RCC 7860 (cell line): ENCODE data around the gene XRCC5.
A peak's percentile ranks its signal among the peaks of the same experiment; 100 is the strongest.
"Not testable (repeated sequence)": the region's sequence is repeated elsewhere in the genome, so short reads cannot be mapped to it uniquely, and the experiment has no call there.

ENCODE experiments used
- DNase-seq: peaks from one replicate; pipeline ENCODE4 v3.0.0-alpha.2; 2015; ENCODE audit warnings: low spot score
- FAIRE-seq: peaks from 2 replicates; lab custom pipeline; 2012; peaks lifted over from hg19 to GRCh38; lab: Jason Lieb, UNC

The XRCC5 gene

DNA sequence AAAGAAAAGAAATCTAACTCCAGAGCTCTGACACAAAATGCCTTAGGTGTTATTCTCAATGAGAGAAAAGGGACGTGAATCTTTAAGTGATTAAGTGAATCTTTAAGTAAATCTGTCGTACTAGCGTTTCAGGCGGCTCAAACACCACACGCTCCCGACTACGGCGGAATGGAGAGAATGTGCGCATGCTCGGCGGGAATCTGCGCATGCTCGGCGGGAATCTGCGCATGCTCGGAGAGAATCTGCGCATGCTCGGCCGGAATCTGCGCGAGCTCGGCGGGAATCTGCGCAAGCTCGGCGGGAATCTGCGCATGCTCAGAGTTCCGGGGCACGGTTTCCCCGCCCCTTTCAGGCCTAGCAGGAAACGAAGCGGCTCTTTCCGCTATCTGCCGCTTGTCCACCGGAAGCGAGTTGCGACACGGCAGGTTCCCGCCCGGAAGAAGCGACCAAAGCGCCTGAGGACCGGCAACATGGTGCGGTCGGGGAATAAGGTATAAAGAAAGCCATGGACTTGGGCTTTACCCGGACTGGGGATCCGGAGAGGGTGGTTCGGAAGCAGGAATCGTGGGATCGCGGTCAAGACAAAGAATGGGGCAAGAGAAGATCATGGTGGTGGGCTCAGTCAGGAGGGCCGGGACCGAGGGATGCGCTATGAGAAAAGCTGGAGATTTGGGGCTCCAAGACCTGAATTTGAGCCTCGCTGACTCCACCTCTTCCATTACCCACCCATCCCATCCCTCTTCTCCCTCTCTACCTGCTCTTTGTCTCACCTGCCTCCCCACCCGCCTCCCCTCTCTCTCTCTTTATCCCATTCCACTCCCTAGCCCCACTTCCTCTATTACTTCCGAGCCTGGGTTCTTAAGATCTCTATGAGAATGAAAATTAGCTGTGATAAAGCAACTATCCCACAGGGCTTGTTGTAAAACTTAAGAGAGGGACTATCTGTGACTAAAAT, at the start of gene XRCC5:
Gene XRCC5, plus strand, starts transcription at position 382 of the 955 bp plus-strand sequence. Its CDS starts 89 bp downstream, at position 471.
- FAIRE-seq (peak; percentile 81), DNase-seq (peak; percentile 93)

DNA sequence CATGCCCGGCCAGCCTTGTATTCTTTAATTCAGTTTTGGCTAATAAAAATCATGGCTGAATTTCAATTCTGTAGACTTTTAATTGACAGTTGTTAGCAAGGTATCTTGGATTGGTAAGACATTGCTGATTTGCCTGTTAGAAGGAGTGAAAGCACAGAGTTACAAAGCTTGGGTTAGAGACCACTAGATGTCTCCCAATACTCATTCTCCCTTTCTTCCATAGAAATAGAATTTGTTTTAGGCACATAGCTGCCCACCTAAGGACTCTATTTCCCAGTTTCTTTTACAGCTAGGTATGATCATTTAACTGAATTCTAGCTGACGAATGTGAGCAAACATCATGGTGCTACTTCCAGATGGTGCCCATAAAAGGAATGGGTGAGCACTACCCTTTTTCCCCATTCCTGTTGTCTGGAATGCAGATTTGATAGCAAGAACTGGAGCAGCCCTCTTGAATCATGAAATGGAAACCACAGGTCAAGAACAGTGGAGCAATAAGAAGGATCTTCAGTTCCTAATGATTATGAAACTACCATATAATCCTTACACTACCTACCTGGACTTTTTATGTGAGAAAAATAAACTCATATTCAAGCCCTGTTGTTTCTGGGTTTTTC, 45.0 kb upstream of the XRCC5 start:
- DNase-seq (no peak), FAIRE-seq (no peak)

DNA sequence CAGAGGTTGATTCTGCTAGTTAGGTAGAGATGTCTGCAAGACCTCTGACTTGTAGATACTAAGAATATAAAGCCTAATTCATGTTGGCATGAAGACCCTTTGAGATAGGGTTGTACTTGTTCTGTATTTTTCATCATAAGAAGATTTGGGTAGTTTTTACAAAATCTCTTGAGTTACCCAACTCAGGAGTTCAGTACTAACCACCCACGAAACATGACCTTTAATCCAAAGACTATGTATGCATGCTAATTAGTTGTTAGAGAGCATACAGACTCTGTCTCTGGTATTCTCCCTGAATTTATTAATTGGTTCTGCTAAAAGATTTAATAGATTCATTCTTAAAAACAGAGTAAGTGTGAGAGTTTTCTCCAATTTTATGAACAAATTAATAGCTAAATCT, 44.5 kb upstream of the XRCC5 start:
- DNase-seq (no peak), FAIRE-seq (no peak)

DNA sequence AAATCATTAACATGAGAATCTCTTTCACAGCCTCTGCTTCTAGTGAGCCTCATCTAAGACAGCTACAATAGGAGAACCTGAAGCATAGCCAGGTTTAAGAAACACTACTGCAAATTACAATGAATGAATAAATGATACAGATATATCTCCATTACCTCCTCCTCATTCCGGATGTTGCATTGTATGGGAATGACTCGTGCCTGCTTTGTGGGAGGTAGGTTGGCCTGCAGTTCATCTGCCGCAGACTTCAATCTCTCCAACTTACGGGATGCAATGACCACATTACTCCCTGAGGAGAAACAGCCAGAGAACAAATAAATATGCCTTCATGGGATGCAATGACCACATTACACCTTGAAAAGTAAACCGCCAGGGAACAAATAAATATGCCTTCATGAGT, 42.9 kb upstream of the XRCC5 start:
- peak; percentile 54 for DNase-seq
- peak; percentile 30 for FAIRE-seq

DNA sequence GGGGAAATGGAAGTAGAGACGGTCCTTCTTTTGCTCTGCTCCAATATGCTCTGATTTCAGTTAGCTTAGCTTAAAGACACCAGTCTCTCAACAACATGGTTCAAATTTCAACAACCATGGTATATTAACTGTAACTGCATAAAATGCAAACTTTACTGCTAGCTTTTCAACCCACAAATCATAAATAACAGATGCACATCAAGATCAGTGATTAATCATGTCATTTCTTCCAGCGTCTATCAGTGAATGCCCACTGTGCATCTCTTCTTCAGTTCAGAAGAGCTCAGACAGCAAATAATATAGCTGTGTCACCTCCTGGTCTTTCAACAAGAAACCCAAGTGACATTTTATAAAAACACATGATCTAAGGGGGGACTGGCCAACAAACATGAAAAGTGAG, 40.1 kb upstream of the XRCC5 start:
- FAIRE-seq = no peak
- DNase-seq = no peak

DNA sequence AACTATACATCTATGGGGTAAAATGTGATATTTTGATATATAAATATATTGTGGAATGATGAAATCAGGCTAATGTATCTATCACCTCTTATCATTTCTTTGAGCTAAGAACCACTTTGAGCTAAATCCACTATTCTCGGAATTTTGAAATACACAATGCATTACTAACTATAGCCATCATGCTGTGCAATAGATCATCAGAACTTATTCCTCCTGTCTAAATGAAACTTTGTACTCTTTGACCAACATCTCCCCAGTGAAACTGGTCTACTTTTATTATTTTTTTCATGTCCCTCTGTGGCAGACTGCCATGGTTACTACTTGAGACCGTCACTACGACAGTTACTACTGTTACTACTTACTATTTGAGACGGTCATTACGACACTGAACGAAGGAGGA, 39.0 kb upstream of the XRCC5 start:
- DNase-seq = no peak
- FAIRE-seq = no peak

DNA sequence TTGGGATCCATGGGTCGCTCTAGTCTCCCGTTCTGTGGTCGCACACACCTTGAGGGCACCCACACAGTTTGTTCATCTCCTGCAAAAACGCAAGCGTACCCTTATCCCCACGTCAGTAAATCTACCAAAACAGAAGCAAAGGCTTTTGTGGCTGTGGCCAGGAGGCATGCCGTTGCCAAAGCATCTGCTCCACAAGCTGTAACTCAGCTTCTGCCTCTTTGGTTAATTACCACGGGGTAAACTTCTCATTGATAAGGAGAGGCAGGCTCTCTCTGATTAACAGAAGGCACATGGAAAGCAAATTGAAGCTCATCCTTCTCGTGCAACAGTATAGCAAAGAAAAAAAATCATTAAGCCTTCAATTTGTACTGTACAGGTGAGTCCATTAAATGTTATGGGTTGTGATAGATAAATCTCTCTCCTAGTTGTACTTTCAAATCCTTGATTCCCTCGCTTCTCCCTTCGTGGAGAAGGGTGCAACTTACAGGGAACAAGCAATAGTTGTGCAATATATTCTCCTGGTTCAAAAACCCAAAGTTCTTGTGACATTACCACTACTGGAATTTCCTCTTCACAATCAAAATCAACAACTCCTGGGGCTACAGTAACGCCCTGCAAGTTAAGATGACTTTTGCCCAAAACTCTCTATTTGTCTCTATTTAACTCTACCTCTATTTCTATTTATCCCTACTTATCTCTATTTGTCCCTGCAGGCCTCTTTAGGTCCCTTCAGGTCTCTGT, 37.9 kb upstream of the XRCC5 start:
- no peak for FAIRE-seq
- DNase-seq = no peak

DNA sequence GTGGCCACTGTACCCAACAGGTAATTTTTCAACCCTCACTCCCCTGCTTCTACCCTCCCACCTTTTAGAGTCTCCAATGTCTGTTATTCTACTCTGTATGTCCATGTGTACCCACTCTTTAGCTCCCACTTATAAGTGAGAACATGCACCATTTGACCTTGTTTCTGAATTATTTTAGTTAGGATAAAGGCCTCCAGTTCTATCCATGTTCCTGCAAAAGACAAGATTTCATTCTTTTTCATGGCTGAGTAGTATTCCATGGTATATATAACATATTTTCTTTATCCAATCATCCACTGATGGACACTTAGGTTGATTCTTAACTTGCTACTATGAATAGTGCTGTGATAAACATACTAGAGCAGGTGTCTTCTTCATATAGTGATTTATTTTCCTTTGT, 36.7 kb upstream of the XRCC5 start:
- DNase-seq (no peak), FAIRE-seq (no peak)

DNA sequence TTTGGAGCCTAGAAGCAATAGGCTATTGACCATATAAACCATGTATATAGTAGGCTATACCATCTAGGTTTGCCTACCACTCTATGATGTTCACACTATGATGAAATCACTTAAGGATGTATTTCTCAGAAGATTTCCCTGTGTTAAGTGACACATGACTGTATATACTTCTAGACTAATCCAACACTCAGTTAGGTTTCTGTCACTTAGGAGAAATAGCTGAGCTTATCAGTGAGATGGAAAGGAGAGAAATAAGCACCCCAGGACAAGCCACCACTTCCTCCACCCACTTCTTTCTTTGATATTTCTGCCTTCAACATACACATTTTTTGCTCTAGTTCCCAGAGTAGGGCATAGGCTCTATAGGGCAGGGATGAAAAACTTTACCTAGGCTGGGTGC, 35.4 kb upstream of the XRCC5 start:
- DNase-seq = no peak
- FAIRE-seq = no peak

DNA sequence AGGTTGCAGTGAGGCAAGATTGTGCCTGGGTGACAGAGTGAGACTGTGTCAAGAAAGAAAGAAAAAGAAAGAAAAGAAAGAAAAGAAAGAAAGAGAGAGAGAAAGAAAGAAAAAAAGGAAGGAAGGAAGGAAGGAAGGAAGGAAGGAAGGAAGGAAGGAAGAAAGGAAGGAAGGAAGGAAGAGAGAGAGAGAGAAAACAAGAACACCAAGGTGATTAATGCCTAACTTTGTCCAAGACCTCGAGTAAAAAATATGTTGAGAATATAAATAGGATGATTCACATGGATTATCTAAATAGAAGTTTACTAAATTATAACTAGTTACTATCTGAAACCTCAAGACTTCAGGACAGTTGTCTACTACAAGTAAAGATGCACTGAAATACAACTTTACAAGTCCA, 34.8 kb upstream of the XRCC5 start:
- FAIRE-seq (no peak), DNase-seq (no peak)

DNA sequence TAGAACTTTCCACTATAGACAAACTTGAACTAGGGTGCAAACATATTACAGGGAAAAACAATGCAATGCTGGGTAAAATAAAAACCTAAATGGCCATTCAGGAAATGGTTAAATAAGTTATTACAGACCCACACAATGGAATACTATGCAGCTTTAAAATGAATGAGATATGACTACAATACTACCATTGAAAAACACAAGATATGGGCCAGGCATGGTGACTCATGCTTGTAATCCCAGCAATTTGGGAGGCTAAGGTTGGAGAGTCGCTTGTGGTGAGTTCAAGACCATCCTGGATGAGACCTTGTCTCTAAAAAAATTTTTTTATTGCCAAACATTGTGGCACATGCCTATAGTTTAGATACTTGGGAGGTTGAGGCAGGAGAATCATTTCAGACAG, 34.4 kb upstream of the XRCC5 start:
- FAIRE-seq = no peak

DNA sequence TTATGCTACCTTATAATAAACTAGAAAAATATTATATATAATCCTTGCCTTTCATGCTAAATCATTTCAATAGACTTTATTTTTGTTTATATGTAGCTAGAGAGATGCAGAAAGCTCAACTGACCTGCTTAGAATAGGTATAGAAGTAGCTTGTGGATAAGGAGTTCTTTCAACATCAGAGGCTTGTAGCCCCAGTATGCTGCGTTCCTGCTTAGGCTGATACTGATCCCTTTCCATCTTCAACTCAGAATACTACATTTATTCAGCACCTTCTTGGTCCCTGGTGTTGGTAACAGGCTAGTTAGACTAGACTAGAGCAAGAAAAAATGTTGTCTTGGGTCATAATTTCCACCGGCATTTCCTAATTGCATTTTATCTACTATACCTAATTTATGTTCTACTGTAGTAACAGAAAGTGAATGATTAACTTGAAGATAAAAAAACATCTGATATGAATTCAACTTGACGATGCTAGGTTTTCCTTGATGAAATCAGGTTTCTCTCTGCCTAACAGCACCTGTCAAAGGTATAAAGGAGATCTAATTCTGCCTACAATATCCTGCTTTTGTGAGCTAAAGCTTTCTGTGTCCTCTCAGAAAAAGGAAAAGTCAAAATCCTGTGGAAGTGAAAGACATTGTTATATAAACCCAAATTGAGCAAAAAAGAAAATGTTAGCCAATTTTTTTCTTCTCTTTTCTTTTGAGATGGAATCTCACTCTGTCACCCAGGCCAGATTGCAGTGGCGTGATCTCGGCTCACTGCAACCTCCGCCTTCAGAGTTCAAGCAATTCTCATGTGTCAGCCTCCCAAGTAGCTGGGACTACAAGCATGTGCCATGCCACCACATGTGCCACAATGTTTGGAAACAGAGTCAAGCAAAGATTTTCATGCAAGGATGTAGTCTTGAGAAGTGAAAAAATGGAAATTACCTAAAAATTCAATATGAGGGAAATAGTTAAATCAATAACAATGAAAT, 33.4 kb upstream of the XRCC5 start:
- FAIRE-seq = no peak

More for the DNA sequence above, 34.4 kb upstream of the XRCC5 start:
- DNase-seq = no peak

DNA sequence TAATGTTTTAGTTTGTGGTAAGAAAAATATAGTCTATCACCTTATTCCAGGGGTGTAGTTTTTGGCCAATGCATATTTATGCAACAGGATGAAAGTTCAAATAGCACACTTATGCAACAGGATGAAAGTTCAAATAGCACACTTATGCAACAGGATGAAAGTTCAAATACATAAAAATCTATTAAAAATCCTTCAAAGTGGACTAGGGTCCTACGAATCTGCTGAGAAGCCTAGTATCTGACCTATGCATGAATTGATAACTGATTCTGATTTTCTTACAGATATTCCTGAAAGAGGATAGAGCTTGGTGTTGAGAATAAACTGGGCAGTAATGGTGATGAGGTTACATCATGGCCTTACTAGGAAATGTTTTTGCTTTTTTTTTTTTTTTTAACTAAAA, 30.4 kb upstream of the XRCC5 start:
- FAIRE-seq (no peak), DNase-seq (no peak)

More for the DNA sequence above, 33.4 kb upstream of the XRCC5 start:
- no peak for DNase-seq

DNA sequence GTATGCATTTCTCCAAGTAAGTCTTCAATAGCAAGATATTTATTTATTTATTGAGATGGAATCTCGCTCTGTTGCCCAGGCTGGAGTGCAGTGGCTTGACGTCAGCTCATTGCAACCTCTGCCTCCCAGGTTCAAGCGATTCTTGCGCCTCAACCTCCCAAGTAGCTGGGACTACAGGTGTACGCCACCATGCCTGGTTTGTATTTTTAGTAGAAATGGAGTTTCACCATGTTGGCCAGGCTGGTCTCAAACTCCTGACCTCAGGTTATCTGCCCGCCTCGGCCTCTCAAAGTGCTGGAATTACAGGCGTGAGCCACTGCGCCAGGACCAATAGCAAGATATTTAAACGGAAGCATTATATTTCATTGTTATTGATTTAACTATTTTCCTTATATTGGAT, 29.1 kb upstream of the XRCC5 start:
- not testable (repeated sequence) for FAIRE-seq

DNA sequence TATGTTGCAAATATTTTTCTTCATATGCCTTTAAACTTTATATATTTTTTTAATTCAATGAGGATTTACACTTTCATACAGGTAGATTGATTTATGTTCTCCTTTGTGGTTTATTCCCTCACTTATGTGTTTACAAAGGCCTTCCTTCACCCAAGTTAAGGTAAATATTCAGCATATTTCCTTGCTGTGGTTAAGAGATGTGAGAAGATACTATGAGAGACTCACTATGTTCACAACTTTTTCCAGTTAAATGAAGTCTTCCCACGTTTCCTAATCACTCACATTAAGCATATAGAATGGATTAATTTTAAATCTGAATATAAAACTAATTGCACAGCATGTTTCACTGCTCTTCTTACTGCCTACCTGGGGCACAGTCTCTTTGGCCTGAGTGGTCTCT, 28.1 kb upstream of the XRCC5 start:
- no peak for DNase-seq
- no peak for FAIRE-seq

More for the DNA sequence above, 29.1 kb upstream of the XRCC5 start:
- DNase-seq = not testable (repeated sequence)

DNA sequence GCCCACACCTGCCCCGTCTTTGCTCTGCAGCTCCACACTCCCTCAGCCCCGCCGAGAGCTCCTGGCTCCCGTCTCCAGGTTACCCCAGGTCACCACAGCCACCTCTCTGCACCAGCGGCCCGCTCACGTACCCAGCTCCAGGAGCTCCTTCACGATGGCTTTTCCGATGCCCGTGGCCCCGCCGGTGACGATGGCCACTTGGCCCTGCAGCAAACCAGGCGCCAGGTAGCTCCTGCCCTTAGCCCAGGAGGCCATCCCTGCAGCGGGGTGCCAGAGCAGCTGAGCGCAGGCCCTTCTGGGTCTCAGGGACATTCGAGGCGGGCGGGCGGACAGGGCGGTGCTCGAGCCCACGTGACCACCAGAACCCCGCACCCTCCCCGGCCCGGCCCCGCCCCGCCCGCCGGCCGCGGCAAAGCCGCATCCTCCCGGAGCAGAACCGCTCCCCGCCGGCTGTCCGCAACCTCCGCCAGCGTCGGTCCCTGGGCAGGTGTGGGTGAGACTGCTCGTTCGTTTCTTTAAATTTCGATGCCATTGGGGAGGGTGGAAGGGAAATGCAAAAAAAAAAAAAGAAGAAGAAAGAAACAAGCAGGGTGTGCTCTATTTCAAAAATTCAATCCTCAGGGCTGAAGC, 27.5 kb upstream of the XRCC5 start, which contains the start of the genes PECR and TMEM169:
Gene PECR, minus strand, starts transcription at position 323 of the 630 bp plus-strand sequence. Its CDS starts 68 bp downstream, at position 255.
Gene TMEM169, plus strand, starts transcription at position 433 of the 630 bp plus-strand sequence. CDS start 14,045 bp downstream, outside the sequence.
- DNase-seq (peak; percentile 46), FAIRE-seq (no peak)

DNA sequence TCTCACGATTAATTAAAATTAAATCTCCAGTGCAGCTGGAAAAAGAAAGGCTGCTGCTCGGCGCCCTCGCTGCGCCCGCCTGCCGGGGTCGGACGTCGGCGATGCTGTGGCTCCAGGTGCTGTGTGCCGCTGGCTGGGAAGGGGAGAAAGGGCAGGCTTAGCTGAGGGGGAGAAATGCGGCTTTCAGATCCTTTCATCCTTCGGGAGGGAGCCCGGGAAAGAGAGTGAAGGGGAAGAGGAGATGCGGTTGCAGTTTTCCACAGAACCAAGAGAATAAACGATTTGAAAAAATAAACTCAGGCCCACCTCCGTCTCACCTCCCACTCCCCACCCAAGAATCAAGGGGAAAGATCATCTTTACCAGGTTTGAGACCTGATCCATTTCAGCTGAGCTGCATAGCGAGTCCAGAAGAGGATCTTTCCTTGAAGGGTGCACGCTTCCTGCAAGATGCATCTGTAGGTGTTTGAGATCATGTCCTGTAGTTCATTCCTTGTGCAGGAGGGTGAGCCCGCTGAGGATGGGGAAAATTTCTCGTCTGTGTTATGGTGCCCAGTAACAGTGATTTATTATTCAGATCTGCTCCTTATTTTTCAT, 26.9 kb upstream of the XRCC5 start:
- FAIRE-seq (no peak), DNase-seq (no peak)

DNA sequence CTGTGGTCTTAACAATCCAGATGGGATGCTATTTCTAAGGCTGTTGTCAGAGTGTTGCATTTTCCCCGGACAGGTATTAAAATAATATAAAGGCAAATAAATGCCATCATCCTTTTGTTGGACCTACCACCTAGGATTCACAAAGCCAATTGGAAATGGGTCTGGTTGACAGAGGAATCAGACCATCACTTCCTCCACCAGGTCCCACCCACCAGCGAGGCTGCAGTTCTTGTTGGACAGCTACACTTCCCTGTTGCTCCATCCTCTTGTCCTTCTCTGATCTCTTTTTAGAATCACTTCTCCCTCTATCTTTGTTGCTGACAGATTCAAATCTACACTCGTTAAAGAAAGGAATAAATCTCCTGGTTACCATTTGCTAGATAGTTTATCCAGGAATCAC, 26.3 kb upstream of the XRCC5 start:
- FAIRE-seq (no peak), DNase-seq (no peak)
